PFSK-1 (cell line): ENCODE data around the gene AHNAK2.

Experiments
- POLR2AphosphoS5 ChIP-seq: IDR thresholded peaks from 2 replicates; pipeline ENCODE4 v1.6.1; 2012; ENCODE audit warnings: low read depth, mild to moderate bottlenecking, control low read depth, low read length, moderate library complexity
- REST ChIP-seq, 2 experiments: IDR thresholded peaks; 2 replicates each; pipeline versions ENCODE4 v1.6.1 to v1.8.0; 2011 to 2012; ENCODE audit warnings: low read depth in 2 of 2, low read length in 2 of 2, control low read depth in 1 of 2, inconsistent platforms in 1 of 2, mild to moderate bottlenecking in 1 of 2, moderate library complexity in 1 of 2; ENCODE audit not compliant: insufficient read depth in 1 of 2
- SIN3A ChIP-seq: IDR thresholded peaks from 2 replicates; pipeline ENCODE4 v1.6.1; 2012; ENCODE audit warnings: mild to moderate bottlenecking, low read length, moderate library complexity, borderline replicate concordance; ENCODE audit not compliant: insufficient read depth
- TAF1 ChIP-seq: IDR thresholded peaks from 2 replicates; pipeline ENCODE4 v1.6.1; 2012; ENCODE audit warnings: low read length, control low read depth, borderline replicate concordance; ENCODE audit not compliant: insufficient read depth

GRCh38 chr14:104898870-104899510 lies 79.2 kb downstream of the AHNAK2 start:
- TF ChIP-seq POLR2AphosphoS5 (no peak), TAF1 (no peak), REST (IDR thresholded peaks at IDR 0.05; ENCODE audit: insufficient read depth in 1 of 2, low read depth in 2 of 2, low read length in 2 of 2) (no peak), SIN3A (no peak)
